Nephron (organoid): ENCODE results near the gene OR6N1.

Experiments
- H3K27ac Mint-ChIP-seq, 3 experiments: 2 replicates each; pipeline ENCODE4 v1.8.0; 2020; ENCODE audit warnings: mixed read lengths in 3 of 3, mild to moderate bottlenecking in 2 of 3, moderate library complexity in 1 of 3
- H3K27me3 Mint-ChIP-seq: 2 replicates; pipeline ENCODE4 v1.8.0; 2021; ENCODE audit warnings: low read depth, mild to moderate bottlenecking, moderate library complexity, mixed read lengths
- H3K36me3 Mint-ChIP-seq: 2 replicates; pipeline ENCODE4 v1.8.0; 2020; ENCODE audit warnings: low read depth, mixed read lengths
- H3K4me1 Mint-ChIP-seq: 2 replicates; pipeline ENCODE4 v1.8.0; 2020; ENCODE audit warnings: mixed read lengths
- H3K4me3 Mint-ChIP-seq, 3 experiments: 2 replicates each; pipeline ENCODE4 v1.8.0; 2020; ENCODE audit warnings: mild to moderate bottlenecking in 3 of 3, mixed read lengths in 3 of 3, moderate library complexity in 2 of 3
- H3K9me3 Mint-ChIP-seq: 2 replicates; pipeline ENCODE4 v1.8.0; 2020; ENCODE audit warnings: mixed read lengths
- CTCF ChIP-seq, 3 experiments: fragments of 200-600 bp; sonication (generic); IDR thresholded peaks; one replicate each; pipeline ENCODE4 v1.5.0; 2021; ENCODE audit warnings: antibody characterized with exemption in 3 of 3; ENCODE audit not compliant: unreplicated experiment in 3 of 3

The OR6N1 gene

GRCh38 chr1:158814970-158815369 is 43.0 kb upstream of the OR6N1 start:
- no peak for TF ChIP-seq CTCF (IDR thresholded peaks at IDR 0.05; ENCODE audit: unreplicated experiment in 3 of 3)
- no peaks in the 10 kb centered on the region for H3K36me3 Mint-ChIP-seq
- no peak overlapping the region for H3K27ac Mint-ChIP-seq
- no peak overlapping the region for H3K4me3 Mint-ChIP-seq
- no peaks in the 10 kb centered on the region for H3K27me3 Mint-ChIP-seq
- no peaks in the 10 kb centered on the region for H3K9me3 Mint-ChIP-seq
- no peaks in the 10 kb centered on the region for H3K4me1 Mint-ChIP-seq

GRCh38 chr1:158813164-158813563 is 41.2 kb upstream of the OR6N1 start:
- Mint-ChIP-seq H3K4me1 (no peaks in the 10 kb centered on the region), H3K27ac (no peak overlapping the region), H3K36me3 (no peaks in the 10 kb centered on the region), H3K27me3 (no peaks in the 10 kb centered on the region), H3K9me3 (no peaks in the 10 kb centered on the region), H3K4me3 (no peak overlapping the region)
- no peak for TF ChIP-seq CTCF (IDR thresholded peaks at IDR 0.05; ENCODE audit: unreplicated experiment in 3 of 3)

GRCh38 chr1:158812336-158812735 is 40.3 kb upstream of the OR6N1 start:
- no peaks in the 10 kb centered on the region for H3K27me3 Mint-ChIP-seq
- no peaks in the 10 kb centered on the region for H3K9me3 Mint-ChIP-seq
- no peak for TF ChIP-seq CTCF (IDR thresholded peaks at IDR 0.05; ENCODE audit: unreplicated experiment in 3 of 3)
- no peaks in the 10 kb centered on the region for H3K4me1 Mint-ChIP-seq
- no peaks in the 10 kb centered on the region for H3K36me3 Mint-ChIP-seq
- no peak overlapping the region for H3K27ac Mint-ChIP-seq
- no peak overlapping the region for H3K4me3 Mint-ChIP-seq

- no peaks in the 10 kb centered on the region for H3K27me3 Mint-ChIP-seq
- TF ChIP-seq CTCF (IDR thresholded peaks at IDR 0.05; ENCODE audit: unreplicated experiment in 3 of 3) = no peak
- no peak overlapping the region for H3K27ac Mint-ChIP-seq
- H3K9me3 Mint-ChIP-seq = no peaks in the 10 kb centered on the region
- H3K4me1 Mint-ChIP-seq = no peaks in the 10 kb centered on the region
- H3K36me3 Mint-ChIP-seq = no peaks in the 10 kb centered on the region
- H3K4me3 Mint-ChIP-seq = no peak overlapping the region
Observed at GRCh38 chr1:158810311-158810710, 38.3 kb upstream of the OR6N1 start.

GRCh38 chr1:158809862-158810261 is 37.9 kb upstream of the OR6N1 start:
- H3K36me3 Mint-ChIP-seq = no peaks in the 10 kb centered on the region
- no peak overlapping the region for H3K4me3 Mint-ChIP-seq

More at GRCh38 chr1:158809862-158810261, 37.9 kb upstream of the OR6N1 start:
- no peak for TF ChIP-seq CTCF (IDR thresholded peaks at IDR 0.05; ENCODE audit: unreplicated experiment in 3 of 3)
- Mint-ChIP-seq H3K4me1 (no peaks in the 10 kb centered on the region), H3K27me3 (no peaks in the 10 kb centered on the region), H3K9me3 (no peaks in the 10 kb centered on the region), H3K27ac (no peak overlapping the region)
